ENCODE results near the gene RGS19.

RGS19 gene

GRCh38 chr20:64076061-64076997 is 3.0 kb downstream of the RGS19 start:
- DNase-seq, result no peak

- DNase-seq, result no peak
Measured at GRCh38 chr20:64075556-64075955, 3.8 kb downstream of the RGS19 start.

GRCh38 chr20:64074963-64075362 is 4.4 kb downstream of the RGS19 start:
- DNase-seq, result no peak

- no peak for DNase-seq
Measured at GRCh38 chr20:64074184-64074789, 5.0 kb downstream of the RGS19 start.

- DNase-seq, result no peak
Measured at GRCh38 chr20:64073476-64074183, 5.7 kb downstream of the RGS19 start.

GRCh38 chr20:64072498-64073063 is 6.7 kb downstream of the RGS19 start:
- DNase-seq, result no peak

- DNase-seq, result no peak
Measured at GRCh38 chr20:64071341-64072332, 7.7 kb downstream of the RGS19 start.

GRCh38 chr20:64070244-64070993 is 8.9 kb downstream of the RGS19 start:
- DNase-seq, result no peak

- no peak for DNase-seq
Measured at GRCh38 chr20:64069614-64070243, 9.6 kb downstream of the RGS19 start.

- DNase-seq, result no peak
Measured at GRCh38 chr20:64069209-64069613, 10.1 kb downstream of the RGS19 start.

- no peak for DNase-seq
Measured at GRCh38 chr20:64068386-64069208, 10.7 kb downstream of the RGS19 start.

- DNase-seq, result no peak
Measured at GRCh38 chr20:64067733-64068307, 11.5 kb downstream of the RGS19 start.

- DNase-seq, result no peak
Measured at GRCh38 chr20:64067005-64067632, 12.2 kb downstream of the RGS19 start.

- DNase-seq, result peak; percentile 93
Measured at GRCh38 chr20:64065974-64066343, 13.4 kb downstream of the RGS19 start.

GRCh38 chr20:64065062-64065973 is 14.0 kb downstream of the RGS19 start:
- DNase-seq, result no peak

GRCh38 chr20:64064145-64064698 is 15.1 kb downstream of the RGS19 start:
- peak; percentile 82 for DNase-seq

- peak; percentile 37 for DNase-seq
Measured at GRCh38 chr20:64063389-64064144, 15.8 kb downstream of the RGS19 start.
